HepG2 (cell line): Measurements from ENCODE around the gene CTIF. TPM values are rescaled to one million over a fixed set of nuclear protein-coding genes. Genes with fewer than 3 reads are reported as not detected.

Experiments used
- ATAC-seq: fragments of 200-7000 bp; cut with Tn5 transposase; 3 replicates; pipeline ENCODE4 v1.9.1; 2020; ENCODE audit warnings: mild to moderate bottlenecking, moderate library complexity
- BruUV-seq: library from RNA; stranded (reverse); fragments of 400-500 nt; replicated peaks from 2 replicates; lab custom pipeline; 2021; lab: Mats Ljungman, UMichigan
- CTCF ChIA-PET: fragments of 300-600 bp; formaldehyde crosslinking; extraction: SDS; loops from one replicate; lab custom pipeline; 2021; ENCODE audit warnings: low total read pairs, inconsistent platforms, low intra/inter-chr PET ratio; lab: Yijun Ruan, JAX
- POLR2A ChIA-PET: fragments of 350-600 bp; sonication (Branson Sonifier 250); formaldehyde crosslinking; loops from one replicate; lab custom pipeline; 2020; ENCODE audit warnings: antibody characterized with exemption, inconsistent platforms; lab: Yijun Ruan, JAX
- DNase-seq: peaks from one replicate; pipeline ENCODE4 v3.0.0-alpha.2; 2015; ENCODE audit warnings: low spot score
- FAIRE-seq: peaks from 3 replicates; lab custom pipeline; 2011; peaks lifted over from hg19 to GRCh38; lab: Jason Lieb, UNC
- H2AFZ ChIP-seq: one replicate; pipeline ENCODE4 v1.6.1; 2011; ENCODE audit warnings: low read length, inconsistent platforms
- H3K27ac ChIP-seq: fragments of 300-600 bp; 3 replicates; pipeline ENCODE4 v1.8.0; 2011; ENCODE audit warnings: mixed run types, mild to moderate bottlenecking, mixed read lengths, low read length, inconsistent platforms; ENCODE audit not compliant: insufficient read depth; ENCODE audit errors: extremely low read length
- H3K27me3 ChIP-seq, 2 experiments: fragments of 200-600 bp in 1 of 2; 2 replicates in 1 of 2; 3 replicates in 1 of 2; pipeline versions ENCODE4 v1.6.0 to v1.8.0; 2011; ENCODE audit warnings: low read length in 2 of 2, mild to moderate bottlenecking in 2 of 2, moderate library complexity in 2 of 2, inconsistent platforms in 1 of 2; ENCODE audit not compliant: insufficient read depth in 2 of 2, control insufficient read depth in 1 of 2
- H3K36me3 ChIP-seq, 2 experiments: fragments of 200-600 bp in 1 of 2; replicated peaks in 1 of 2; 2 replicates in 1 of 2; 3 replicates in 1 of 2; pipeline versions ENCODE4 v1.5.1 to v1.8.0; 2011; ENCODE audit warnings: low read length in 2 of 2, inconsistent platforms in 1 of 2; ENCODE audit not compliant: insufficient read depth in 2 of 2, control insufficient read depth in 1 of 2
- H3K4me1 ChIP-seq: 2 replicates; pipeline ENCODE4 v1.5.1; 2012; ENCODE audit warnings: low read length, inconsistent platforms; ENCODE audit not compliant: insufficient read depth
- H3K4me2 ChIP-seq: 2 replicates; pipeline ENCODE4 v1.6.0; 2011; ENCODE audit warnings: low read depth, low read length, inconsistent platforms
- H3K4me3 ChIP-seq, 3 experiments: fragments of 200-600 bp in 1 of 3; sonication (generic), shearing (Covaris generic) in 1 of 3; replicated peaks in 1 of 3; 2 replicates each; pipeline ENCODE4 v1.5.1; 2011 to 2016; ENCODE audit warnings: low read length in 3 of 3, inconsistent platforms in 2 of 3, low read depth in 2 of 3, mild to moderate bottlenecking in 2 of 3, control low read depth in 1 of 3, mixed read lengths in 1 of 3; ENCODE audit not compliant: insufficient read depth in 1 of 3
- H3K79me2 ChIP-seq: one replicate; pipeline ENCODE4 v1.6.1; 2011; ENCODE audit warnings: low read length, inconsistent platforms; ENCODE audit not compliant: insufficient read depth
- H3K9ac ChIP-seq: 2 replicates; pipeline ENCODE4 v1.6.0; 2011; ENCODE audit warnings: mild to moderate bottlenecking, low read depth, low read length, inconsistent platforms; ENCODE audit not compliant: insufficient read depth
- H3K9me3 ChIP-seq: 2 replicates; pipeline ENCODE4 v1.5.1; 2012; ENCODE audit warnings: mild to moderate bottlenecking, low read length
- H4K20me1 ChIP-seq: 2 replicates; pipeline ENCODE4 v1.6.0; 2011; ENCODE audit warnings: inconsistent platforms, mild to moderate bottlenecking, low read length, moderate library complexity; ENCODE audit not compliant: insufficient read depth
- AKNA ChIP-seq: sonication (generic); formaldehyde crosslinking; IDR thresholded peaks from 2 replicates; pipeline ENCODE4 v1.4.0; 2020; ENCODE audit warnings: missing genetic modification reagents, borderline replicate concordance
- ATM ChIP-seq: fragments of 450-650 bp; IDR thresholded peaks from 2 replicates; pipeline ENCODE4 v1.7.1; 2017; ENCODE audit warnings: mild to moderate bottlenecking, borderline replicate concordance
- ELF3 ChIP-seq: IDR thresholded peaks from 2 replicates; pipeline ENCODE4 v1.6.1; 2016; ENCODE audit warnings: missing genetic modification reagents, missing compliant biosample characterization
- GMEB2 ChIP-seq: IDR thresholded peaks from 2 replicates; pipeline ENCODE4 v1.6.1; 2016; ENCODE audit warnings: missing biosample characterization, missing genetic modification reagents, low read depth
- GRHL1 ChIP-seq: sonication (generic); formaldehyde crosslinking; conservative IDR thresholded peaks from 2 replicates; pipeline ENCODE4 v1.8.0; 2022; ENCODE audit warnings: missing genetic modification reagents
- PAXIP1 ChIP-seq: sonication (generic); formaldehyde crosslinking; conservative IDR thresholded peaks from 2 replicates; pipeline ENCODE4 v1.4.0; 2020; ENCODE audit warnings: mild to moderate bottlenecking, missing genetic modification reagents, moderate library complexity
- XRCC5 ChIP-seq: fragments of 200-400 bp; formaldehyde crosslinking; optimal IDR thresholded peaks from 2 replicates; pipeline ENCODE3; 2017; ENCODE audit warnings: mild to moderate bottlenecking, low read length
- ZFP41 ChIP-seq: sonication (generic); formaldehyde crosslinking; IDR thresholded peaks from 2 replicates; pipeline ENCODE4 v1.4.0; 2020; ENCODE audit warnings: mild to moderate bottlenecking, missing genetic modification reagents, borderline replicate concordance
- ZFYVE20 ChIP-seq: sonication (generic); formaldehyde crosslinking; IDR thresholded peaks from 2 replicates; pipeline ENCODE4 v1.8.0; 2023; ENCODE audit warnings: low read depth, mild to moderate bottlenecking, moderate library complexity, missing genetic modification reagents, borderline replicate concordance
- ZNF550 ChIP-seq: sonication (generic); formaldehyde crosslinking; IDR thresholded peaks from 2 replicates; pipeline ENCODE4 v1.4.0; 2020; ENCODE audit warnings: mild to moderate bottlenecking, missing genetic modification reagents, borderline replicate concordance
- WGBS: methylation state at CpG from one replicate; pipeline ENCODE4 v1.1.6; 2017; ENCODE audit warnings: low lambda C conversion rate; 5-methylcytosine and 5-hydroxymethylcytosine counted together
- in situ Hi-C: cut with HindIII; loops from 2 replicates; pipeline ENCODE4 v1.10.0; 2017; ENCODE audit warnings: low pct_unique_long_range_greater_than_20kb; ENCODE audit not compliant: extremely low pct_ligation_motif_present
- intact Hi-C: fragments of 100-400 bp; cut with micrococcal nuclease; formaldehyde crosslinking; loops from one replicate; pipeline ENCODE4 v1.10.0; 2022; ENCODE audit not compliant: unreplicated experiment
- polyA plus RNA-seq, 8 experiments: library from polyadenylated mRNA; depleted of rRNA in 3 of 8; stranded (reverse) in 7 of 8; unstranded in 1 of 8; fragments of >200 nt; fragmentation: Illumina TruSeq in 4 of 8; extraction: Trizol in 4 of 8; gene quantifications; 2 replicates each; pipeline versions ENCODE4 v1.2.1 to v1.2.3, GENCODE V29; 2011 to 2016; ENCODE audit warnings: low read depth in 4 of 8, missing spikeins in 1 of 8, mixed read lengths in 1 of 8; ENCODE audit not compliant: insufficient read depth in 1 of 8
- total RNA-seq, 5 experiments: library from RNA; depleted of rRNA; stranded (reverse); fragments of >200 nt; fragmentation: Illumina TruSeq; extraction: Trizol; gene quantifications; 2 replicates each; pipeline ENCODE4 v1.2.3, GENCODE V29; 2016; ENCODE audit warnings: low read depth in 1 of 5

The CTIF gene
- total and polyA plus RNA-seq, 2 of the 13 experiments (the other 11 are each of a cell fraction or from before 2014, with no cell fraction given): 18.2 to 28.0 TPM

GRCh38 chr18:48756511-48757226 is 217.8 kb downstream of the CTIF start:
- Histone ChIP-seq H2AFZ (no peak overlapping the region), H3K36me3 (peaks cover 10 to 37% of the 10 kb centered on the region in 2 experiments; a peak in 4 of 5 replicates), H3K9me3 (no peaks in the 10 kb centered on the region), H3K9ac (no peak overlapping the region), H3K4me2 (no peak overlapping the region), H3K27ac (no peak overlapping the region), H3K79me2 (no peaks in the 10 kb centered on the region), H3K4me3 (no peak overlapping the region), H3K4me1 (no peaks in the 10 kb centered on the region), H4K20me1 (no peaks in the 10 kb centered on the region), H3K27me3 (no peaks in the 10 kb centered on the region)
- ChIA-PET POLR2A (no interaction called here), CTCF (no interaction called here)
- FAIRE-seq: no peak
- ATAC-seq: no peak
- 93% methylated on average over 4 of the region's 4 CpGs for WGBS
- intact Hi-C loops: no loop called here
- DNase-seq: no peak
- in situ Hi-C loops: no loop called here
- no TSS peak for BruUV-seq
- TF ChIP-seq GRHL1 (CRISPR knock-in tag) (no peak), GMEB2 (CRISPR knock-in tag) (no peak), ATM (no peak), ZFP41 (CRISPR knock-in tag) (no peak), ZFYVE20 (no peak), AKNA (no peak), XRCC5 (no peak), PAXIP1 (CRISPR knock-in tag) (no peak), ZNF550 (CRISPR knock-in tag) (no peak), ELF3 (no peak)
